B cell (primary cell): ENCODE measurements around the gene KRI1. TPM values are rescaled to one million over a fixed set of nuclear protein-coding genes. Genes with fewer than 3 reads are reported as not detected.

Source experiments
- ATAC-seq: fragments of 200-7000 bp; cut with Tn5 transposase; one replicate; pipeline ENCODE4 v1.10.0; 2021; ENCODE audit warnings: low read depth, mild to moderate bottlenecking, moderate number of reproducible peaks, moderate library complexity
- CTCF ChIA-PET: fragments of 350-600 bp; sonication (Branson Sonifier 250); formaldehyde crosslinking; loops from one replicate; lab custom pipeline; 2021; ENCODE audit warnings: antibody characterized with exemption, inconsistent platforms; lab: Charles Lee
- POLR2A ChIA-PET: fragments of 350-600 bp; sonication (Branson Sonifier 250); formaldehyde crosslinking; loops from one replicate; lab custom pipeline; 2021; ENCODE audit warnings: antibody characterized with exemption; lab: Charles Lee
- DNase-seq: peaks from one replicate; pipeline ENCODE4 v3.0.0; 2013
- H2AFZ ChIP-seq: 2 replicates; pipeline ENCODE4 v1.6.1; 2012; ENCODE audit warnings: mild to moderate bottlenecking, low read depth, low read length; ENCODE audit not compliant: insufficient read depth, poor library complexity, severe bottlenecking
- H3K27ac ChIP-seq, 2 donors: 1 replicate in 1 of 2; 2 replicates in 1 of 2; pipeline ENCODE4 v1.5.1; 2012 to 2013; ENCODE audit warnings: low read length in 2 of 2, mild to moderate bottlenecking in 2 of 2, moderate library complexity in 1 of 2
- H3K27me3 ChIP-seq, 4 experiments: fragments of 200-600 bp in 1 of 4; sonication (generic) in 1 of 4; replicated peaks in 1 of 4; 1 replicate in 2 of 4; 2 replicates in 2 of 4; pipeline versions ENCODE4 v1.6.1 to v1.7.0; 2013 to 2016; ENCODE audit warnings: low read length in 3 of 4, mild to moderate bottlenecking in 2 of 4, mixed read lengths in 1 of 4, moderate library complexity in 1 of 4; ENCODE audit not compliant: insufficient read depth in 4 of 4, control insufficient read depth in 3 of 4; ENCODE audit errors: control extremely low read depth in 1 of 4
- H3K36me3 ChIP-seq, 2 experiments: replicated peaks in 1 of 2; 1 replicate in 1 of 2; 2 replicates in 1 of 2; pipeline versions ENCODE4 v1.6.1 to v1.7.1; 2013; ENCODE audit warnings: low read length in 1 of 2; ENCODE audit not compliant: insufficient read depth in 2 of 2, control insufficient read depth in 1 of 2; ENCODE audit errors: control extremely low read depth in 1 of 2, extremely low read depth in 1 of 2
- H3K4me1 ChIP-seq, 2 donors: fragments of 200-600 bp in 1 of 2; sonication (generic) in 1 of 2; 1 replicate in 1 of 2; 2 replicates in 1 of 2; pipeline versions ENCODE4 v1.5.1 to v1.6.1; 2013 to 2017; ENCODE audit warnings: low read length in 2 of 2; ENCODE audit not compliant: control insufficient read depth in 2 of 2, insufficient read depth in 2 of 2
- H3K4me2 ChIP-seq: replicated peaks from 2 replicates; pipeline ENCODE3; 2012; ENCODE audit warnings: mild to moderate bottlenecking, low read depth, low read length; ENCODE audit not compliant: poor library complexity, severe bottlenecking
- H3K4me3 ChIP-seq, 5 experiments: fragments of 200-600 bp in 1 of 5; sonication (generic) in 1 of 5; 1 replicate in 3 of 5; 2 replicates in 2 of 5; pipeline versions ENCODE4 v1.5.1 to v1.7.0; 2011 to 2016; ENCODE audit warnings: low read length in 4 of 5, mild to moderate bottlenecking in 4 of 5, low read depth in 2 of 5, control low read depth in 1 of 5, moderate library complexity in 1 of 5; ENCODE audit not compliant: insufficient read depth in 1 of 5; ENCODE audit errors: control extremely low read depth in 1 of 5, extremely low read depth in 1 of 5
- H3K79me2 ChIP-seq: fragments of 200-600 bp; sonication (generic); one replicate; pipeline ENCODE4 v1.6.0; 2016; ENCODE audit warnings: low read length; ENCODE audit not compliant: control insufficient read depth, insufficient read depth
- H3K9ac ChIP-seq: fragments of 200-600 bp; sonication (generic); 2 replicates; pipeline ENCODE4 v1.6.1; 2017; ENCODE audit warnings: mild to moderate bottlenecking, low read length, moderate library complexity
- H3K9me3 ChIP-seq, 3 donors: one replicate each; pipeline versions ENCODE4 v1.6.1 to v1.7.1; 2013; ENCODE audit warnings: low read length in 2 of 3; ENCODE audit not compliant: control insufficient read depth in 2 of 3, insufficient read depth in 1 of 3; ENCODE audit errors: control extremely low read depth in 1 of 3
- H4K20me1 ChIP-seq: 2 replicates; pipeline ENCODE4 v1.6.0; 2012; ENCODE audit warnings: mild to moderate bottlenecking, low read length; ENCODE audit not compliant: insufficient read depth, control insufficient read depth, poor library complexity, severe bottlenecking
- H3K27ac Mint-ChIP-seq: one replicate; pipeline ENCODE4 v1.8.0; 2021; ENCODE audit warnings: mixed read lengths
- H3K27me3 Mint-ChIP-seq: one replicate; pipeline ENCODE4 v1.8.0; 2021; ENCODE audit warnings: mixed read lengths
- H3K4me1 Mint-ChIP-seq: one replicate; pipeline ENCODE4 v1.8.0; 2021; ENCODE audit warnings: mixed read lengths
- H3K4me3 Mint-ChIP-seq: one replicate; pipeline ENCODE4 v1.8.0; 2021; ENCODE audit warnings: mixed read lengths
- H3K9me3 Mint-ChIP-seq: one replicate; pipeline ENCODE4 v1.8.0; 2022; ENCODE audit warnings: mixed read lengths; ENCODE audit not compliant: insufficient read depth
- EZH2 ChIP-seq: IDR thresholded peaks from 2 replicates; pipeline ENCODE4 v1.6.1; 2012; ENCODE audit warnings: borderline replicate concordance, low read depth, mild to moderate bottlenecking, moderate library complexity, low read length; ENCODE audit not compliant: insufficient read depth, poor library complexity, severe bottlenecking
- WGBS: methylation state at CpG from one replicate; pipeline ENCODE4 v1.1.5; 2013; ENCODE audit warnings: missing lambda C conversion rate; ENCODE audit not compliant: insufficient coverage; 5-methylcytosine and 5-hydroxymethylcytosine counted together
- intact Hi-C: fragments of 100-400 bp; cut with micrococcal nuclease; formaldehyde crosslinking; loops from one replicate; pipeline ENCODE4 v1.10.0; 2022
- polyA plus RNA-seq: library from polyadenylated mRNA; depleted of rRNA; stranded (reverse); fragments of >200 nt; gene quantifications from 2 replicates; pipeline ENCODE4 v1.2.3, GENCODE V29; 2012
- total RNA-seq, 2 donors: library from RNA; stranded (reverse); fragments of 120-200 nt in 1 of 2; gene quantifications; 1 replicate in 1 of 2; 2 replicates in 1 of 2; pipeline versions ENCODE4 v1.2.3 to v1.2.4, GENCODE V29; 2013 to 2022
- TF ChIP-seq, protein P1 (sequence below): fragments of 200-600 bp; IDR thresholded peaks from one replicate; pipeline ENCODE4 v1.8.0; 2022; ENCODE audit warnings: antibody characterized with exemption, mild to moderate bottlenecking

Gene KRI1
- total and polyA plus RNA-seq, 2 donors (not counting 1 experiment from before 2014, with no cell fraction given): 46.7 to 62.8 TPM

DNA sequence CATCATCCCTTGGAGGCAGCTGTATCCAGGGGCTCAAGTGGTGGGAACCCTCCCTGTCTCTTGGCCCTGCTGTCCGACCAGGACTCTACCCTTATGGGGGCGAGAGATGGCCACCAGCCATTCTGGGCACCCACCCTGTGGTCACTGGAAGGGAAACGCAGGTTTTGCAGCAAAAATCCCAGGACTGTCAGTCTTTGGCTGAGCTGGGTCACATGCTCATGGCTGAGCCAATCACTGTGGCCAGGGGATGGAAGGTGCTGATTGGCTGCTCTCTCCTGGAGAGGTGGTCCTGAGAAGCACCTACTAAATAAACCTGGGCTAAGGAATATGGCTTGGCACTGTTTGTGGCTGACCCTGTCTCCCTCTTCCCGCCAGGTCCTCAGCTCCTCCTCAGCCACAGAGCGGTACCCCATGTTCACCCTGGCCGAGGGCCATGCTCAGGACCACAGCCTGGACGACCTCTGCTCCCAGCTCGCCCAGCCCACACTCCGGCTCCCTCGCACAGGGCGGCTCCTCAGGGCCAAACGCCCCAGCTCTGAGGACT, 13.2 kb downstream of the KRI1 start:
- Mint-ChIP-seq H3K9me3 (no peaks in the 10 kb centered on the region), H3K4me3 (no peak overlapping the region), H3K27ac (peak overlapping the region; percentile 86), H3K27me3 (no peaks in the 10 kb centered on the region), H3K4me1 (peaks cover 34% of the 10 kb centered on the region)
- ChIA-PET POLR2A (interaction anchor here (0.6 to 2.6 kb wide), 7 partner anchors 9 to 266 kb away, joined by 3 to 15 read pairs (median 8); partner anchors contain the start of genes ATG4D, CDKN2D and KRI1), CTCF (interaction anchor here (1.5 to 2.2 kb wide), 10 partner anchors 9 to 149 kb away, joined by 5 to 14 read pairs (median 8); partner anchors contain the start of genes CDC37, CDKN2D and KRI1)
- peaks cover 21% of the 10 kb centered on the region for H3K79me2 ChIP-seq
- intact Hi-C loops: no loop called here
- peaks cover 7 to 77% of the 10 kb centered on the region in 2 experiments for H3K36me3 ChIP-seq
- H4K20me1 ChIP-seq: peaks cover 16% of the 10 kb centered on the region
- TF ChIP-seq, protein P1, sequence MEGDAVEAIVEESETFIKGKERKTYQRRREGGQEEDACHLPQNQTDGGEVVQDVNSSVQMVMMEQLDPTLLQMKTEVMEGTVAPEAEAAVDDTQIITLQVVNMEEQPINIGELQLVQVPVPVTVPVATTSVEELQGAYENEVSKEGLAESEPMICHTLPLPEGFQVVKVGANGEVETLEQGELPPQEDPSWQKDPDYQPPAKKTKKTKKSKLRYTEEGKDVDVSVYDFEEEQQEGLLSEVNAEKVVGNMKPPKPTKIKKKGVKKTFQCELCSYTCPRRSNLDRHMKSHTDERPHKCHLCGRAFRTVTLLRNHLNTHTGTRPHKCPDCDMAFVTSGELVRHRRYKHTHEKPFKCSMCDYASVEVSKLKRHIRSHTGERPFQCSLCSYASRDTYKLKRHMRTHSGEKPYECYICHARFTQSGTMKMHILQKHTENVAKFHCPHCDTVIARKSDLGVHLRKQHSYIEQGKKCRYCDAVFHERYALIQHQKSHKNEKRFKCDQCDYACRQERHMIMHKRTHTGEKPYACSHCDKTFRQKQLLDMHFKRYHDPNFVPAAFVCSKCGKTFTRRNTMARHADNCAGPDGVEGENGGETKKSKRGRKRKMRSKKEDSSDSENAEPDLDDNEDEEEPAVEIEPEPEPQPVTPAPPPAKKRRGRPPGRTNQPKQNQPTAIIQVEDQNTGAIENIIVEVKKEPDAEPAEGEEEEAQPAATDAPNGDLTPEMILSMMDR: no peak
- TF ChIP-seq EZH2: no peak
- peaks cover 37 to 44% of the 10 kb centered on the region in 2 donors for H3K4me1 ChIP-seq
- H3K9ac ChIP-seq: no peak overlapping the region
- peaks cover 0 to 5% (median 0%) of the 10 kb centered on the region in 3 donors for H3K9me3 ChIP-seq
- no peak overlapping the region for H3K4me3 ChIP-seq
- no peak for ATAC-seq
- H3K4me2 ChIP-seq: peak overlapping the region; percentile 55
- H3K27ac ChIP-seq: peak overlapping the region; percentile 58 to 81
- 92% methylated on average over 6 of the region's 12 CpGs for WGBS
- no peaks in the 10 kb centered on the region for H3K27me3 ChIP-seq
- no peak for DNase-seq
- H2AFZ ChIP-seq: no peak overlapping the region

- Histone ChIP-seq H3K36me3 (peaks cover 7 to 78% of the 10 kb centered on the region in 2 experiments), H3K27me3 (no peaks in the 10 kb centered on the region), H3K27ac (peak overlapping the region in 1 of 2 donors; percentile 81), H3K4me1 (peaks cover 37 to 44% of the 10 kb centered on the region in 2 donors), H3K4me3 (no peak overlapping the region), H3K9me3 (peaks cover 0 to 5% (median 0%) of the 10 kb centered on the region in 3 donors), H2AFZ (no peak overlapping the region), H3K79me2 (peaks cover 26% of the 10 kb centered on the region), H4K20me1 (peaks cover 15% of the 10 kb centered on the region), H3K4me2 (peak overlapping the region; percentile 55), H3K9ac (no peak overlapping the region)
- DNase-seq: no peak
- no peak for ATAC-seq
- no peak for TF ChIP-seq EZH2
- TF ChIP-seq, protein P1: no peak
- CTCF ChIA-PET: interaction anchor here (1.5 to 2.2 kb wide), 5 partner anchors 9 to 20 kb away, joined by 5 to 14 read pairs (median 7); partner anchors contain the start of gene CDKN2D
- Mint-ChIP-seq H3K27me3 (no peaks in the 10 kb centered on the region), H3K27ac (peak overlapping the region; percentile 78), H3K4me3 (no peak overlapping the region), H3K4me1 (peaks cover 34% of the 10 kb centered on the region), H3K9me3 (no peaks in the 10 kb centered on the region)
- POLR2A ChIA-PET: interaction anchor here (0.7 to 0.8 kb wide), 4 partner anchors 14 to 316 kb away, joined by 3 to 9 read pairs (median 4); partner anchors contain the start of gene KRI1
- WGBS: 69% methylated on average over 4 of the region's 12 CpGs
- intact Hi-C loops: no loop called here
Measured at GRCh38 chr19:10551698-10552301, 14.0 kb downstream of the KRI1 start.
